Stimulated activated CD8-positive, alpha-beta memory T cell treated with anti-CD3 and anti-CD28 coated beads, Interleukin-4, amount 100 ng/mL, for 48 hours (primary cell): Measurements from ENCODE around the gene ADGRG3.

ENCODE experiments used
- DNase-seq: peaks from one replicate; pipeline ENCODE4 v3.0.0-alpha.2; 2020

ADGRG3 gene

GRCh38 chr16:57646388-57647039, 21.6 kb upstream of the ADGRG3 start:
- DNase-seq: no peak

DNA sequence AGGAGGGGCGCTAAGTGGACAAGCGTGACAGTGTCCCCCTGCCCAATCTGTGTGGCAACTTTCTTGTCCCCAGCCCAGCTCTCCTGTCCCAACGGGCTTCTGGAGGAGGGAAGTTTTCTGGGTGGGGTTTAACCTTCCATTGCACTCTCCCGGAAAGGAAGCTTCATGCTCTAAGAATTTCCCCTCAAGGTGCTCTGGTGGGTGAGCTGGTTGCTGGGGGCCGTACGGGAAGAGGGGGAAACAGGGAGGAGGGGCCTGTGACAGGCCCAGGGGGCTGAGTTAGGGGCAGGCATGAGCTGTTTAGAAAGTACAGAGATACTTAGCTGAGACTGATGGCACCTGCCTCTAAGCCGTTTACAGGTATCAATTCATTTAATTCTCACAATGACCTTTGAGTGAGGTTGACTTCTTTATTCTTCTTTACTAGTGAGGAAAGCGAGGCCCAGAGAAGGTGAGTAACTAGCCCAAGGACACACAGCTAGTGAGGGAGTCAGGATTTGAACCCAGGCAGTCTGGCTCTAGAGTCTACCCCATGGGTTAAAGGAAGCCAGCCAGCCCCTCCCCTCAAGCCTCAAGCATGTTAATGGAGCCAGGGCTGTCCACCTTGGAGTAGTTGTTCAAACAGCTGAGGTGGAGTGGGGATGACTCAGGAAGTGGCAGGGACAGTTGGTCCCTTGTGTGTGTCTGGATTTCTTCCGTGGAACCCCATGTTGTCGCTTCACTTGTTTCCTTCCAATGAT, 20.8 kb upstream of the ADGRG3 start:
- DNase-seq: no peak

DNA sequence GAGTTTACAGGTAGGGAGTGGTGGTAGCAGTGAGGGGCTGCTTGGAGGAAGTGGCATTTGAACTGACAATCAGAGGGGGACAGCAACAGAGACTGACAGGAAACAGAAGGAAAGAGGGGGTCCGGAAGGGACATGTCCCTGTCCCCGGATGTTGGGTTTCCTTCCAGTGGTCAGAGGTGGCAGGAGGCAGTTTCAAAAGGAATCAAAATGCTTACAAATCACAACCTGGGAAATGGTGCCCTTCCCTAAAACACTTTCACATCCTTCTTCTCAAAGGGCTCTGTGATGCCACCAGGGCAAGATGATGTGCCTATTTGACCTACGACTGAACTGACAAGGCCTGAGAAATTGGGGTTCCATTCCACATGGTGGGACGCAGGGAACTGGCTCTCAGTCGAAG, 20.0 kb upstream of the ADGRG3 start:
- DNase-seq: no peak

GRCh38 chr16:57648581-57649442, 19.3 kb upstream of the ADGRG3 start:
- peak; percentile 95 for DNase-seq

GRCh38 chr16:57649443-57649751, 18.7 kb upstream of the ADGRG3 start:
- DNase-seq: no peak

- no peak for DNase-seq
Measured at GRCh38 chr16:57649846-57650245, 18.3 kb upstream of the ADGRG3 start.

DNA sequence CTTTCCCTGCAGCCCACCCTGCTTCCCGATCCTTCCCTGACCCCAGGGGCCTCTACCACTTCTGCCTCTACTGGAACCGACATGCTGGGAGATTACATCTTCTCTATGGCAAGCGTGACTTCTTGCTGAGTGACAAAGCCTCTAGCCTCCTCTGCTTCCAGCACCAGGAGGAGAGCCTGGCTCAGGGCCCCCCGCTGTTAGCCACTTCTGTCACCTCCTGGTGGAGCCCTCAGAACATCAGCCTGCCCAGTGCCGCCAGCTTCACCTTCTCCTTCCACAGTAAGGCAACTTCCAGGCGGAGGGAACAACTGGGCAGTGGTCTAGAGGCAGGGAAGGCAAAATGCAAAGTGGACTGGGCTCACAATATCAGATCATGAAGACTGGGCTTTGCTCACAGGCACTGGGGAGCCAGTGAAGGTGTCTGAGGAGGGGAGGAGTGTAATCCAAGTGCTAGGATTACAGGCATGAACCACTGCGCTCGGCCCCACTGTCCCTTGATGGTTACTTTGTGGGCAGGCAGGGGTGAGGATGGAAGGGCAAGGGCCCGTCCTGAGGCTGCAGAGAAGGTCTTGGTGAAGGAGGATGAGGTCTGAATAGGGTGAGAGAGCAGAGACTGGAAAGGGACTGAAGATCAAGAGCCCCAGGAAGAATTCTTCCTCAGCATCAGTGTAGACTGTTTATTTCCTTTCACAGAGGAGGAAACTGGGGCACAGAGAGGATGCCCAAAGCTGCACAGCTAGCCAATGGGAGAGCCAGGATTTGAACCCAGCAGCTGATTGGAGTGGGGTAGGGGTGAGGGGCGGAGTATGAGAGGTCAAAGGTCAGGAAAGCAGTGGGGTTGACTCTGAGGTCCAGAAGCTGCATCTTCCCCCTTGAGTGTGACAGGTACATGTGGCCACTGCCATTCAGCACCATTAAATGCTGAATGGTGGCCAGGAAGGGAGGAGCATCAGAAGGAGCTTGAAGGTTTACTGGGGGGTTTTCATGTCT, 16.5 kb upstream of the ADGRG3 start:
- no peak for DNase-seq

DNA sequence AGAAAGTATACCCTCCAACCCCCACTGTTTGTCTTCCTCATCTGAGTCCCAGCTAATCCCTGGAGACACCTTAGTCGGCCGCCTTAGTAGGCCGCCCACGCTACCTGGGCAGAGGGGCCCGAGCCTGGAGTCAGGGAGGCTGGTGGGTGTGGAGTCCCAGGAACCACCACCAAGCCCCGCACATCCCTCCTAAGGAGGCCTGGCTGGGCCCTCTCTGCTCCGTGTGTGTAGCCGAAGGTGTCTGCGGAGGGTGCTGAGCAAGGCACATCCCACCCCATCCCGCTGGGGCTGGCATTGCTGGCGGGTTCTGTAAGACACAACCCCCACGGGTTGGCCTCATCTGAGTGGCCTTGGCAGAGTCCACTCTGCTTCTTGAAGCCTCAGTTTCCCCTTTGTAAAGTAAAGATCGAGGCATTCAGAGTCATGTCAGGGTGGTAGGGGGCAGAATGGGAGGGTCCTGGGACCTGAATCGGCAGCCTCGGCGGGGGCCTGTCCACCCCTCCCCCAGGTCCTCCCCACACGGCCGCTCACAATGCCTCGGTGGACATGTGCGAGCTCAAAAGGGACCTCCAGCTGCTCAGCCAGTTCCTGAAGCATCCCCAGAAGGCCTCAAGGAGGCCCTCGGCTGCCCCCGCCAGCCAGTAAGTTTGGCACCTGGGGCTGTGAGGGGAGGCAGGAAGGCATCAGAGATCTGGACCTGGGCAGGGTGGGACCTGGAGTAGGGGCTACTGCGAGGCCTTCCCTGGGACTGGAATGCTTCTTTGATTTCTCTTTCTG, 15.2 kb upstream of the ADGRG3 start:
- no peak for DNase-seq

DNA sequence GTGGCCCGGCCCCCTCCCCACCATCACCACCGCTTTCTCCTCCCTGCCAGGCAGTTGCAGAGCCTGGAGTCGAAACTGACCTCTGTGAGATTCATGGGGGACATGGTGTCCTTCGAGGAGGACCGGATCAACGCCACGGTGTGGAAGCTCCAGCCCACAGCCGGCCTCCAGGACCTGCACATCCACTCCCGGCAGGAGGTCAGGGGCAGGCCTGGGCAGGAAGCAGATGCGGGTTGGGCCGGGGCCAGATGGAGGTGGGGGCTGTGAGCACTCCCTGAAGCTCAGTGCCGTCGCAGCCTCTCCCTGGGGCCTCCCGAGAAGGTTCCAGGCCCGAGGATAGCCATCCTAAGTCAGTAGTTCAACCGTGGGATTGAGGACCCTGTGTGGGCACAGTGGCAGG, 14.2 kb upstream of the ADGRG3 start:
- no peak for DNase-seq

DNA sequence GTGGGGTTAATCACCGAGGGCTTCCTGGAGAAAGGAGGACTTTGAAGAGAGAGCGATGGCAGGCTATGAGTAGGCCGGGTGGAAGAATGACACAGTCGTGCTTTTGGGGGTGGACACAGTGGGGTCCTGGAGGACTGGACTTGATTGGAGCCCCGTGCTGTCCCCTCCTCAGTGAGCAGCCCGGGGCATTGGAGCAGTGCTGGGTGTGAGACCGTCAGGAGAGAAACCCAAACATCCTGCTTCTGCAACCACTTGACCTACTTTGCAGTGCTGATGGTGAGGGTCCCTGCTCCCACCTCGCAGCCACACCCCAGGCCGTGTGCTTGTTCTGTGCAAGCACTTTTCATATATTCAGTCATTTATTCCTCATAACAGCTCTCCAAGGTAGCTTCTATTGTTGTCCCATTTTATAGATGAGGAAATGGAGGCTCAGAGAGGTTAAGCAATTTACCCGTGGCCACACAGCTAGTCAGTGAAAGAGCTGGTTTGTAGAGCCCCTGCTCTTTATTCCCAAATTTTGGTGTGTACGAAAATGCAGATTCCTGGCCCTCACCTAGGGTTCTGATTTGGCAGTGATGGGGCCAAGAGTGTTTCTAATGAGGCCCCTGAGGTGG, 11.7 kb upstream of the ADGRG3 start:
- DNase-seq: no peak

- no peak for DNase-seq
Measured at GRCh38 chr16:57657228-57657627, 10.9 kb upstream of the ADGRG3 start.

DNA sequence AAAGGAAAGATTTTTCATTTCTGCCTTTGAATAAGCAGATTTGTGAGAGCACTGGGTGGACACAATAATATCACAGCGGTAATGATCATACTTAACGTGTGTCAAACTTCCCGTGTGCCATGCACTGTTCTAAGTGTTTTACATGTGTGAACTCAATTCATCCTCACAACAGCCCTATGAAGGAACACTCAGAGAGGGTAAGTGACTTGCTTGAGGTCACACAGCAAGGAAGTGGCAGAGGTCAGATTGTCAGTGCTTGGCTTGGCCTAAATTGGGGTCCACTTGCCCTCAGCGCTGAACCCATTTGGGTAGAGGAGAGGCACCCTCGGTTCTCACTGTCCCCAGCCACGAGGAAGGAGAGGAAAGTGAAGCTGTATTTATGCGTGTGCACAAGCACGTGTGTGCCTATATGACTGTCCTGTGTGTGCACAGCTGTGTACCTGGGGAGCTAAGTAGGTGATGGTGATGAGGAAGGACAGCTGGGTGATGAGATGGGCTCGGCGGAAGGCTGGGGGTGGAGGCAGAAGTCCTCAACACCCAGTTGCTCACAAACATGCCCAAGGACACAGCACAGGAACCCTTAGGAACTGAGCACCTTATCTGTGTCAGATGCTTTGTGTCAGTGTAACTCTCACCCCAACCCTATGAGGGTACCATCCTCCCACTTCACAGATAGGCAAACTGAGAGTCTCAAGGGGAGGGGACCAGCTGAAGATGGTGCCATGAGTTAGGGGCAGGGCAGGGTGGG, 9.8 kb upstream of the ADGRG3 start:
- no peak for DNase-seq

DNA sequence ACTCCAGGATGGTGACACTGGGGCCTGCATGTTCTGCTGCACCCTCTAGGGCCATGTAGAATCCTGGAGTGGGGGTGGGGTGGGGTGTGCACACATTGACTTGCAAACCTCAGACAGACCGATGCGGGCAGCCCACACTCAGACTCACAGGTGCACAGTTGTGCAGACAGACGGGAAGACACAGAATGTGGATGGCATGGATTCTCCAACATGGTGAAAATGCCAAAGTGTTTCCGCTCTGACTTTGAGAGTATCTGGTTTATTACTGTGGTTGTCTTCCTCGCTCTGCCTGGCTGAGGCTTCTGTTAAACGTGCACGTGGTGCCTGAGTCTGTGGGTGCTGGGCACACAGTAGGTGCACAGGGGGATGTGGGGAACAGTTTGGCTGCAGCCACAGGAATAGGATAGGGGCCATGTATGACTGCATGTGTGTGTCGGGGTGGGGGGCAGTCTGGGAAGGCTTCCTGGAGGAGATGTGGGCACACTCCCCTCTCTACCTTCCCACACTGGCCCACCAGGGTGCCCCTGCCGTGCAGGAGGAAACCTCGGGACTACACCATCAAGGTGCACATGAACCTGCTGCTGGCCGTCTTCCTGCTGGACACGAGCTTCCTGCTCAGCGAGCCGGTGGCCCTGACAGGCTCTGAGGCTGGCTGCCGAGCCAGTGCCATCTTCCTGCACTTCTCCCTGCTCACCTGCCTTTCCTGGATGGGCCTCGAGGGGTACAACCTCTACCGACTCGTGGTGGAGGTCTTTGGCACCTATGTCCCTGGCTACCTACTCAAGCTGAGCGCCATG, 9.0 kb upstream of the ADGRG3 start:
- no peak for DNase-seq

DNA sequence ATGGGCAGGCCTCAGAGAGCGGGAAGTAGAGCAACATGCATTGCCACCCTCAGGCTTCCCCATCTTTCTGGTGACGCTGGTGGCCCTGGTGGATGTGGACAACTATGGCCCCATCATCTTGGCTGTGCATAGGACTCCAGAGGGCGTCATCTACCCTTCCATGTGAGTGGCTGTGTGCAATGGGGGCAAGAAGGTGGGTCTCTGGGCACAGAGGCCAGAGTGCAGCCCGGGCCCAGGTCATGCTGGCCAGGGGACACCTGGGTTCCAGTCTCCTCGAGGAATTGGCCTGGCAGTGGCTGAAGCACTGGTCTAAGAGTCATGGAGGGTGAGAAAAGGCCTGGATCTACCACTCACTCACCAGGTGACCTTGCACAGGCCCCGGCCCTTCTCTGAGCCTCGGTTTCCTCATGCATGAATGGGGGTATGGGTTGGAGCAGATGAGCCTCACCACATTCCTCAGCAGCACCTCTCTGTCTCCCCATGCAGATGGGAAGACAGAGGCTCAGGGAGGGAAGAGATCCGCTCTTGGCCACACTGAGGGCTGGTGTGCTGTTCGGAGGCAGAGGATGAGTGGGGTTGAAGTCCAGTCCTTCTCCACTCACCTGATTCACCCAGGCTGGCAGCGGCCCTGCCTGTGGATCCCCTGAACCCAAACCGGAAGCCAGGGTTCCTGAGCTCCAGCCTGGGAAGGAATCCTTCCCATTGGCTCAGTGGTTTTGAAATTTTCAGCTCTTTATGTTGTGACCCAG, 7.2 kb upstream of the ADGRG3 start:
- no peak for DNase-seq

GRCh38 chr16:57661510-57661909, 6.6 kb upstream of the ADGRG3 start:
- DNase-seq: no peak

GRCh38 chr16:57661936-57662906, 5.9 kb upstream of the ADGRG3 start:
- DNase-seq: no peak

DNA sequence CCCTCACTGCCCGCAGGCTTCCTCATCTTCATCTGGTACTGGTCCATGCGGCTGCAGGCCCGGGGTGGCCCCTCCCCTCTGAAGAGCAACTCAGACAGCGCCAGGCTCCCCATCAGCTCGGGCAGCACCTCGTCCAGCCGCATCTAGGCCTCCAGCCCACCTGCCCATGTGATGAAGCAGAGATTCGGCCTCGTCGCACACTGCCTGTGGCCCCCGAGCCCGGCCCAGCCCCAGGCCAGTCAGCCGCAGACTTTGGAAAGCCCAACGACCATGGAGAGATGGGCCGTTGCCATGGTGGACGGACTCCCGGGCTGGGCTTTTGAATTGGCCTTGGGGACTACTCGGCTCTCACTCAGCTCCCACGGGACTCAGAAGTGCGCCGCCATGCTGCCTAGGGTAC, 4.7 kb upstream of the ADGRG3 start:
- no peak for DNase-seq
